Peyer's patch (tissue), 4 donors: ENCODE results near the gene GPR62.

Source experiments
- CTCF ChIP-seq, 6 experiments: fragments of 450-650 bp in 4 of 6; fragments of 200-600 bp in 2 of 6; sonication (generic) in 1 of 6; IDR thresholded peaks; one replicate each; pipeline ENCODE4 v1.5.1; 2017 to 2019; ENCODE audit warnings: antibody characterized with exemption in 6 of 6, mild to moderate bottlenecking in 3 of 6, moderate library complexity in 1 of 6
- POLR2A ChIP-seq, 2 donors: fragments of 450-650 bp; IDR thresholded peaks; one replicate each; pipeline ENCODE4 v1.5.1; 2017; ENCODE audit warnings: antibody characterized with exemption in 2 of 2, mild to moderate bottlenecking in 2 of 2, moderate library complexity in 2 of 2

- no peak for TF ChIP-seq CTCF (IDR thresholded peaks at IDR 0.05)
- no peak for TF ChIP-seq POLR2A (IDR thresholded peaks at IDR 0.05)
Measured at GRCh38 chr3:51964521-51964920, 9.3 kb downstream of the GPR62 start.
